Measurements from ENCODE around the gene PYGM.

DNA sequence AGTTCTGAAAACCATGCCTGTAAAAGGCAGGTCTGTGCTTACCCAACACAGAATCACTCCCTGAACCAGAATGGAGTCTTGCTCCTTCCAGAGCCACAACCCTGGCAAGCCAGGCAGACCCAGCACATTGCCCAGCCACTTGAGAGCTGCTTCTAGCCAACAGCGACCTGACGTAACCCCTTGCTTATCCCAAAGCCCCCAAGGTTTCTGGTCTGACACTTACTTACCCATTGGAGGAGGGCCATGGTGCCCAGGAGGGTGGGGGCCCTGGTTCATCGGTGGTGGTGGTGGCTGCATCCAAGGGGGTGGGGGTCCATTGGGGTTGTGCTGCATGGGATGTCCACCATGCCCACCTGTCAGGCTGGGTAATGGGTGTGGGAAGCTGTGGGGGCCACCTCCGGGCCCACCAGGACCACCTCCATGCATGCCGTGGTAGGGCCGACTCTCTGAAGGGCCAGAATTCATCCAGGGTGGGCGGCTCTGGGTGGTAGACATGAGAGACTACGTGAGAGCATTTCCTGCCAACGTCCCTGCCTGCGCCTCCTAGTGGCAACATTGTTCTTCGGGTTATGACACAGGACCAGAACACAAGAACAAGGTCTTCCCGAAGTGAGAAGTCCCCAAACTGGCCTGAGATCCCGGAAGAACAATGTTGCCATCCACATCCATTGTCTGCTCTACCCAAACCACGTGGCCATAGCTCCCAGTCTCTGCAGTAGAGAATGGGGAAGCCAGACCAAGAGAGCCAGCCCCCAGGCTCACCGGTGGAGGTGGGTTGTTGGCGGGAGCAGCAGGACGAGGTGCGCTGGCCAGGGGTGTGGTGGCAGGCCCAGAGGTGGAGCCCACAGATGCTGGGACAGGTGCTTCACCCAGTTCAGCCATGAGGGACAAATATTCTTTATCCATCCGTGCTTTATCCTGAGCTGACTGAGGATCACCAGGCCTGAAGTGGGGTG, 7.8 kb upstream of the PYGM start:
- peak; percentile 67 to 80 (median 76) for TF ChIP-seq CTCF (IDR thresholded peaks at IDR 0.05)
- no peak for TF ChIP-seq POLR2A (IDR thresholded peaks at IDR 0.05)
